Measurements from ENCODE around the gene PLXNA2. TPM values are rescaled to one million over a fixed set of nuclear protein-coding genes. Genes with fewer than 3 reads are reported as not detected.

PLXNA2 gene
- total RNA-seq, 1 experiment from 2014 or later: 2.8 TPM

DNA sequence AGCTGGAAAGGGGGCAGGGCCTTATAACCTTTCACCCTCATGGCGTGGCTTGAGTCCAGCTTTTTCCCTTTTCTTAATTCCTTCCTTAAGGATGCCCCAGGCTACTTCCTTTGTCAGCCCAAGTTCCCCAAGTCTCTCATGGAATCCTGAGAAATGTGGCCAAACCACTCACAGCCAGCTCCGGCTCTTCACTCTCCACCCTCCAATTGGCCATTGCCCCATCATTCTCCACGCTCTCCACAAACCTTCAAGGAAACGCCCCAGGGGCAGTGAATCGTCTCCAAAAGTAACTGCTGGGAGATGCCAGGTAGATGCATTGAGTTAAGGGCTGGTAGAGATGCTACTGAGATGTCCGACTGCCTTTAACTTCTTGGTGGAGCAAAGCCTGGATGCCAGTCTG, 219.8 kb downstream of the PLXNA2 start:
- DNase-seq (ENCODE audit: low read depth): peak; percentile 48

DNA sequence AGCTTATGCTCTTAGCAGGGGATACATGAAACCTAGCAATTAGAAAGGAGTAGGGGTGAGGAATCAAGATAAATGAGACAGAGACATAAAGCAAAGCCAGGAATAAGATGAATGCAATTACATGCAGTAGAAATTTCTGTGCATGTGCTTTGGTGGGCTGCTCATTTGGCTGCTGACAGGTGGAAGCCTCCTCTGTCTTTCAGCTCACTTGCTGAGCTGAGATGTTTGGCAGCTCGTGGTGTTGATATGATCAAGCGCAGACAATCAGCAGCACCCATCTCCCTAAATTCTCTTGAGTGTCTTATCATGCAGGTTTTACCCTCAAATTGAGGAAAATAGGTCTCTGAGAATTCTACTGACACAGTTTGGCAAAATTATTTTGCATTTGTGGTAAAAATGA, 224.9 kb downstream of the PLXNA2 start:
- no peak for DNase-seq (ENCODE audit: low read depth)

DNA sequence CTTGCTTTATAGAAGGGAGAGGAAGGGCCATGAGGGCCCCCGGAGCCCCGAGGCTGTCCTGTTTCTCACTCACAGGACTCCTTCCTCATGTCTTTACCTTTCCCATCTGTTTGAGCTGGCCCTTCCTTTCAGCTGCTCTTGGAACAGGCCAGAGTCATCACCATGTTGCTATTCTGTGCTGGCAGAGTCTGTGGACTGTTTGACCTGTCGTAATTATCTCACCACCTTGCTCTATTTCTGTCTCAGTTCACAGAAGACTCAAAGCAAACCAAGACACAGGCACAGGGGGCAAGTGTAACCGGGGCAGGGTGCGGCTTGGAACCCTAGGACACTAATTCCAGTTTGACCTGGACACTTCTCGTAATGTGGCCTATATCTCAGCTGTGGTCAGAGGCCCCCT, 228.9 kb downstream of the PLXNA2 start:
- no peak for DNase-seq (ENCODE audit: low read depth)

DNA sequence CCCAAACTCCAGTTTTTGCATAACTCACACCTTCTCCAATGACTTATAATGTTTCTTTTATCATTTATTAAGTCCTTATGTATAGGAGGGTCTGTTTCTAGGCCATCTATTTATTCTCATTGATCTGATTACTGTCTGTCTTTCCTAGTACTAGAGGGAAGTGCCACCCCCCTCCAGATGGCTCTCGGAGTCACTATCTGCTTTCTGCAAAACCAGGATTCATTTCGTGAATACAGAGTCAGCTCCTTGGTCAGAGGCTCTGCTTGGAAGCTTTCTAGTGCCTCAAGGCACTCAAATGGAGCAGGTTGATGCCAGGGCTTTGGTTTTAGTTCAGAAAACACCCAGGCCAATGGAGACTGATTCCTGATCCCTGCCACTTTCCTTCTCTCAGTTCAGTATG, 231.0 kb downstream of the PLXNA2 start:
- DNase-seq (ENCODE audit: low read depth): no peak

DNA sequence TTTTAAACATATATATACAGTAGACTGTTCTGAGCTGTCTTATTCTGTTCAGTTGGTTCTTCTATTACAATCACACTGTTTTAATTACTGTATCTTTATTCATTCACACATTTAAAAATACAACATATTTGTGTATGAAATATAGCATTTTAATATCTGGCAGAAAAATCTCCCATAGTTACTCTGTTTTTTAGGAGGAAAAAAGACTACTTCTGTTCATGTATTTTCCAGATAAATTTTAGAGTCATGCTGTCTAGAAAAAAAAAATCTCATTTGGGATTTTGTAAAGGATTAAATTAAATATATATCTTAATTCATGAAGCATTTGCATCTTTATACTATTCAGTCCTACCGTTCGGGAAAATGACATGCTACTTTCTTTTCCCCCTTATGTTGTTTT, 231.5 kb downstream of the PLXNA2 start:
- DNase-seq (ENCODE audit: low read depth): no peak

DNA sequence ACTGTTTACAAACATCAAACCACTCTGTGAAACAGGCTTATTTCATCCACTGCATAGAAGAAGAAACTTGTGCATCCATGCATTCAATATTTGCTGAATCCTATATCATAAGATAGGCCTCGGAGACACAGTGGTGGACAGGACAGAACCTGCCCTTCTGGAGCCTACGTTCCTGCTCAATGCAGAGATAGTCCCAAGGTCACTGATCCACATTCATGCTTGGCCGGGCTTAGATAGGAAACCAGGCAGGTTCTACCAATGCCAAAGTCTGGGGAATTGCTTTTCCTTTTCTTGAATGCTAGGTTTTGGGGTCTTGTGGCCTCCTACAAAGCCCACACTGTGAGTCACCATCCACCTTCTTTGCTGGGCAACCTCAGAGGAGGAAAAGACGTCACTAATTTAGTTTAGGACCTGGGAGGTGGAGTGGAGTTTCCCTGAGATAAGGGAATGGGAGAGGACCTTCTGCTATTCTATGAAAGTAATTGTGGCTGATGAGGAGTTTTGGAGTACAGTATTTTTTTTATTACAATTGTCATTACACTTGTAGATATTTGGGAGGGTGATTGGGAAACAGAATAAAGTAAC, 233.6 kb downstream of the PLXNA2 start:
- DNase-seq (ENCODE audit: low read depth): no peak

DNA sequence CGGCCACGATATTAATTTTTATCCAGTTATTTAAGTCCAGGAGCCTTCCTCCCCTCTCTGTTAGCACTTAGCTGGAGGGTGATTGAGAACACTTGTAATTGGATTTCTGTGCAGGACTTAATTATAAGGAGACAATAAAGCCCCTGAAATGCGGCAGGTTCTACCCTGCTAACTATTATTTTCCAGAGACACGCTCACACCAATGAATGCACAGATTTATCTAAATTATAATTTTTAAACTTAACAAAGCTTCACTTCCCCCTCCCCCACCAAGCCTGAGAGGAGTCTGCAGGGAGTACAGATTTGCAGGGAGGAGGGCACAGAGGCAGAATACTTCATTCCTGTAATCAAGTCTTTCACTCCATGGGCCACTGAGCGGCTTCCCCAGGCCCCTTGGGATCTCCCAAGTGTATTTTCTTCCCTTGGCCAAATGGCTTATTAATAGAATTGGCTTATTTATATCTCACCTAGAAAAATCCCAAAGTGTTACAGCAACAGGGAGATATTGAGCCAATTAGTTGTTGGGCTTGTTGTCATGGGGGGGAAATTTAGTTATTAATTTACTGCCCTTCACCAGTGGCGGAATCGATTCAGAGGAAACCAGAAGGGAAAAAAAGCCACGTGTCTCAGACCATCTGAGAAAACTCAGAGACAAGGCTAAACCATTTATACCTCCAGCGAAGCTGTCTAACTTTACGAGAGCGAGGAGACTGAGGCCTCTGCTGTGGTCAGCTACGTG, 234.3 kb downstream of the PLXNA2 start:
- DNase-seq (ENCODE audit: low read depth): no peak

DNA sequence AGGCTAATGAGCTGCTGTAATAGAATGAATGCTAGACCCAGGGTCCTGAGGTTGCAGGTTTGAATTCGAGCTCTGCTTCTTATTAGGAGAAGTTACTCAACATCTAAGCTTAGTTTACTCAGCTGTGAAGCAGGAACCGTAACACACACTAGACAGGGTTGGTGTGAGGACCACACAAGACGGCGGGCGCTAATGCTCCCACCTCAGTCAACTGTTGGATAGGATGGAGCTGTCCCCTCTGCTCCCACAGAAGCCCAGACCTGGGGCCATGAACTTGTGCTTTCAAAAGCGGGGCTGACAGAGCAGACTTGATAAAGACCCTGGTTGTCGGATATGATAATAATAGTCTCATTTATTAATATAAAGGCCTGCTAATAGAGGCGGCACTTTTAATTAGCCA, 234.9 kb downstream of the PLXNA2 start:
- DNase-seq (ENCODE audit: low read depth): no peak

DNA sequence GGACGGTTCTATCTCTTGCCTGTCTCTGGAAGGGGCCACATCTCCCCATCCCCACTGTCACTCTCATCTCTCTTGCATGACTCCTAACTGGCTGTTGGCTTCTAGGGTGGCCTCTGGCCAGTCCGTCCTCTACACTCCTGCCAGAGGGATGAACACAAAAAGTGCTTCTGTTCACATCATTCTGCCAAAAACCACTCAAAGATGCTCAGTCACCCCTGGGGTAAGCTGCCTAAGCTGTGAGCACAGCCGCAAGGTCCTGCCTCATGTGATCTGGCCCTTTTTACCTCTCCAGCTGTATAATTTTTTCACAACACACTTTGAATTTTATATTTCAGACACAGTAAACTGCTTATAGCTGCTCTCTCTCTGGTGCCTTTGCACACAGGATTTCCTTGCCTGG, 235.7 kb downstream of the PLXNA2 start:
- no peak for DNase-seq (ENCODE audit: low read depth)

DNA sequence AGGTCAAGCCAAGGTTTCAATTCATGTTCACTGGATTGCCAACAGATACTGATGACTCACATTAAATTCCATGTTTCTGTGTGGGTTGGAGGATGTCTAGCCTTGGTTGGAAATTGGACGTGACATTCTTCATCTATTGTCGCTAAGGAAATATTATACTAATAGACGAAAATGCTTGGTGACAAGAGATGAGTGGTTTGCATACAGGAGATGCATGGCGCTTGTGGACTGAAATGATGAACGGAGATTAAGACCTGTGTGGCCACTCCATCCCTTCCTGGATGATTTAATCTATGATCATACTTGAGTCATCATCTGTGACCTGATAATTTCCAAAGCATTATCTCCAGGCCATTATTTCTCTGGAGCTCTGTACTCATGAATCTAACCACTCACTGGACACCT, 236.2 kb downstream of the PLXNA2 start:
- DNase-seq (ENCODE audit: low read depth): peak; percentile 91

DNA sequence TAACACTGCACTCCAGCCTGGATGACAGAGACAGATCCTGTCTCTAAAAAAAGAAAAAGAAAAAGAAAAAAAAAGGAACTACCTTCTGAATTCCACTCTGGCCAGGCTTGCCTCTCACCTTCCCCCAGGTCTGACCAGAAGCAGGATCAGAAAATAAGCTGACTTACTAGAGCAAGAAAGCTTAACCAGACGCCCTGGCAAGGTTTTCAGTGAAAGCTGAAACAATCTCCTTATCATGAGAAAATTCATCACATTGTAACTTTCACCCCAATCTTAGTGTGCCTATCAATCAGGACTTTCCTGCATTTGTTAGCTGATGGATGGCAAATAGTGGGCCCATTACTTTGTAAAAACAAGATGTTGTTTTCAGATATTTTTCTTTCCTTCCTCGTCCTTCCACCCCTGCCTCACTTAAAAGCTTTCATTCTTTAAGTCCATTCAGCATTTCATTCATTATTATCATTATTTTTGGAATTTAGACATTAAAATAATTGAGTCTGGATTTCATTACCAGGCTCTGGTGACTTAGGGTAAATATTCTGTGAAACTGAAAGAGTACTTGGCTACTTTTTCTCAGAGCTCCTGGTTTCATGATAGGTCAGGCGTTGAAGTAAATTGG, 236.8 kb downstream of the PLXNA2 start:
- no peak for DNase-seq (ENCODE audit: low read depth)

DNA sequence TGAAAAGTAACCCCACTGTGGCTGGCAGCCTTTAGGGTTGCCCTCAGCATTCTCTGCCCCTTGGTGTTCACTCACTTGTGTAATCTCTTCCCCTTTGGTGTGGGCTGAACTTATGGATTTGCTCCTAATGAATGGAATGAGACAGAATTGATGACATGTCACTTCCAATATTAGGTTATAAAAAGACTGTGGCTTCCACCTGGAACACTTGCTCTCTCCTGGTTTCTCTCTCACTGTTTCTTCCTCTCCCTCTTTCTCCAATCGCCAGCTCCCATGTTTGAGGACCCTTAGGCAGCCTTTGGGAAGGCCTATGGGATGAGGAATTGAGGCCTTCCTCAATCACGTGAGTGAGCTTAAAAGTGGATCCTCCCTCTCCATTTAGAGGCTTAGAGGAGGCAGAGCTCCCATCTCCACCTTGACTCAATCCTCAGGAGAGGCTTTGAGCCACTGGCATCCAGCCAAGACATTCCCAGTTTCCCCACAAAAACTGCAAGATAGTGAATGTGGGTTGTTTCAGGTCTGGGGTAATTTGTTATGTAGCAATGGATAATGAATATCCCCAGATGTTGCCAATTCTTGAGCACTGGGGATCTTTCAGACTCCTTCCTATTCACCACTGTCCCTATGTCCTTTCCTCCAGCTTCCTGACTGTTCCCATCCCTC, 237.8 kb downstream of the PLXNA2 start:
- DNase-seq (ENCODE audit: low read depth): no peak

DNA sequence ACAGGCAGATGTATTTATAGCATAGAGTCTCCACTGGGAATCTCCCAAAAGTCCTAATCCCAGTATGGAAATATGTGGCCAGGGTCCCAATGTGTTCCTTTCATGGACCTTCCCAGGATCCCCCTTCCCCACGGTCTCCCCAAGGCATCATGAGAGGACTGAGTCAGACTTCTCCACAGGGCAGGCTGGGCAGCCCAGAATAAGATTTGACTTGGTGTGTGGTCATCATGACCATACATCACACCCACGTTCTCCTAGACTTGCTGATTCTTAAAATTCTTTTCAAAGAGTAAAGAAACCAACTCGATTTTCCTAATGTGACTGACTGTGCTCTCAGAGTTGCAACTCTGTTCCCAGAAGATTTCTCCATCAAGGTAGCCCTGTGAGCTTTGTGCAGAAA, 239.3 kb downstream of the PLXNA2 start:
- DNase-seq (ENCODE audit: low read depth): peak; percentile 29

DNA sequence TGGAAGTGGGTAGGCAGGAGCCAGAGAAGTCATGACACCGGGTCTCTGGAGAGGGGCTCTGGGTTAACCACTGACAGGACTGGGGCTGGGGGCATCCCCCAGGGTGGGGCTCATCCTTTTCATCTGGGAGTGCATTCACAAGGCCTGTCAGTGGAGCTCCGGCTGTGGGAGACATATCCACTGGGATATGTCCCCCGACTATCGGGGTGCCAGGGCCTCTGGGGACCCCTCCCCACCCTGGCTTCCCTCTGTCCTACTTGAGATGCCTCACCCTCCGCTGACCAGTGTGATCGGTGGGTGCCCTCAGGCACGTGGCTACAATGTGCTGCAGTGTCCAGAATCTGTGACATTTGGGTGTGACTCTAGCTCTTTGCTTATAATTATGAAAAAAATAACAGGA, 240.9 kb downstream of the PLXNA2 start:
- DNase-seq (ENCODE audit: low read depth): no peak

DNA sequence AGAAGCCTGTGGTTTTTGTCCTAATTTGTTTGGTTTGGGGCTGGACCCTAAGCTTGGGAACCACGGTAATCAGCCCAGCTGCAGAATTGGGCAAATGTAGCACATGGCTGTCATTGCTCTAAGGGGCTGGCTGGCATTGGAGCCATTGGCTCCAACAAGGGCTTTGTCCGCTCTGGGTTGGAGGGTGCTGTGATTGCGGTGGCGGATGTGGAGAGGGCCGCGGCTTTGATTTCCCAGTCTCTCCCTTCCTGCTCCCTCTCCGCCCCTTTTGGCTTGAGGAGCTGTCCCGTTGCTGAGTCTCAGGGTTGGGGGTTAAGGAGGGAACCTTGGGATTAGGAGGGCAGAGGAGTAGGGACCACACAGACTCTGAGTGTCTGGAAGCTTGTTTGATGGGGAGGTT, 241.5 kb downstream of the PLXNA2 start:
- DNase-seq (ENCODE audit: low read depth): no peak

DNA sequence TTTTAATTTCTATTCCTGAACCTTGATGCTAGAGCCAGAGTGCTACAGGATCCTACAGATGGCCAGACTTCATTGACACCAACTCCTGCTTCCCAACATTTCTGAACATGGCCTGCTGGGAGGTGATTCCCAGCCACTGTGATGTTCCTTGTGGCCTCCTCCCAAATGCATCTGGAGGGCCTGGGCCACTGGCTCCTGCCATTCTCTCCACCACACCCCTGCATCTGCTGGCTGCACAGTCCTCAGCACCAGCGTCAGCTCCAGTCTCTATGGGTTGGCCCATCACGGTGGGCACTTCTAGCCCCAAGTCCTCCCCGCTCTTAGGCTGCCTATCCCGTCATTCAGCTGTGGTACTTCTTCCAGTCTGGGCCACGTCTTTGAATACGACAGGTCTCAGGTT, 242.1 kb downstream of the PLXNA2 start:
- DNase-seq (ENCODE audit: low read depth): no peak

DNA sequence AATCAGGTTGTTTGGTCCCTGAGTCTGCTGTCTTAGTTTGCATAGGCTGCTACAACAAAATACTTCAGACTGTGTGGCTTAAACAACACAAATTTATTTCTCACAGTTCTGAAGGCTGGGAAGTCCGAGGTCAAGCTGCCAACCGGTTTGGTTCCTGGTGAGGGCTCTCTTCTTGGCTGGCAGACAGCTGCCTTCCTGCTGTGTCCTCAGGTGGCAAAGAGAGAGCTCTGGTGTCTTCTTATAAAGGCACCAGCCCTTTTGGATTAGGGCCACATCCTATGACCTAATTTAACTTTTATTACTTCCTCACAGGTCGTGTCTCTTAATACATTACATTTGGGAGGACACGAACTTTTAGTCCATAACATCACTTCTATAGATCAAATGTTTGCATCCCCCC, 243.7 kb downstream of the PLXNA2 start:
- no peak for DNase-seq (ENCODE audit: low read depth)

DNA sequence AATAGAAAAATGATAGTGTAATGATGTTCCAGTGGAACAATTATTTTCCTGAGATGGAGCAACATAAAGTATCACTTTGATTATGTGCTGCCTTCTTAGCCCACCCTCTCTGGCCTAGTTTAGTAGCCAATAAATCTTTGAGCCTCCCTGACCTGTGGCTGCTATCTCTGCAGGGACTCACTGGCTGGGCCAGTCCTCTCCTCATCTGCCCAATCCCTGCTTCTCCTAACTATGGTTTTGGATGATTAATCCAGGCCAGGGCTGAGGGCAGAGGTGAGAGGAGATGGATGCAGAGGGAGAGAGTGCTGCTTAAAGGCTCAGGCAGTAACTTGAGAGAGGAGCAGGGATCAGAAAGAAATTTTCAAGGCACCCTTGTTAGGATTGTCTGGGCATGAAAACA, 244.2 kb downstream of the PLXNA2 start:
- no peak for DNase-seq (ENCODE audit: low read depth)

DNA sequence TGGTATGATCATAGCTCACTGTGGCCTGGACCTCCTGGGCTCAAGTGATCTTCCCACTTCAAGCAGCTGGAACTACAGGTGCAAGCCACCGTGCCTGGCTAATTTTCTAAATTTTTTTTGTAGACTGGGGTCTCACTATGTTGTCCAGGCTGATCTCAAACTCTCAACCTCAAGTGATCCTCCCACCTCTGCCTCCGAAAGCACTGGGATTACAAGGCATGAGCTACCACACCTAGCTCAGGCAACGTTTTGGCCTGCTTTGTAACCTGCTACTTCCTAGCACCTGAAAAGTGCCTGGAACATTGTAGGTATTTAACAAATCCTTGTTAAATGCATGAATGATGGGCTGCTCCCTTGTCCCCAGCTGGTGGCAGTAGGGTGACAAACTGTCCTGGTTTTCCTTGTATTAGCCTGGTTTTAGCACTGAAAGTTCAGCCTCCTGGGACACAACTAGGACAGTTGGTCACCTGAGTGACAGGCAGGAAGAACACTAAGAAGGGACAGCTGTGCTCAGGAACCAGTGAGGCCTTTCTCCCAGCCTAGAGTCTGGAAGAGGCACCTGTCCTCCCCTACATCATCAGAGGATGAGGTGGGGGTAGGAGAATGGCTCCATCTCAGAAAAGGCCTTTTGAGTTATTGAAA, 244.8 kb downstream of the PLXNA2 start:
- no peak for DNase-seq (ENCODE audit: low read depth)

DNA sequence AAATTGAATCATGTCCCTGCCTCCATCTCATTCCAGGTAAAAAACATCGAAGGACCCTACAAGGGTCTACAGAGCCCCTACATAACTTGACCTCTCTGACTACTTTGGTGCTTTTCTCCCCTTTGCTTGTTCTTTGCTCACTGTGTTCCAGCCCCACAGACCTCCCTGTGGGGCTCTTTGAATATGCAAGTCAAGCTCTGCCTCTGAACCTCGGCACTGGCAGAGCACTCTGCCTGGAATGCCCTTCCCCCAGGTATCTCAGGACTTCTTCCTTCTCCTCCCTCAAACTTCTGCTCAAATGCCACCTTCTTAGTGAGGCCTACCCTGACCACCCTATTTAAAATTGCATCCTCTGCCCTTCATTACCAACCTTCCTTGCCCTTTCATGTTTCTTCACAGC, 245.5 kb downstream of the PLXNA2 start:
- DNase-seq (ENCODE audit: low read depth): no peak

DNA sequence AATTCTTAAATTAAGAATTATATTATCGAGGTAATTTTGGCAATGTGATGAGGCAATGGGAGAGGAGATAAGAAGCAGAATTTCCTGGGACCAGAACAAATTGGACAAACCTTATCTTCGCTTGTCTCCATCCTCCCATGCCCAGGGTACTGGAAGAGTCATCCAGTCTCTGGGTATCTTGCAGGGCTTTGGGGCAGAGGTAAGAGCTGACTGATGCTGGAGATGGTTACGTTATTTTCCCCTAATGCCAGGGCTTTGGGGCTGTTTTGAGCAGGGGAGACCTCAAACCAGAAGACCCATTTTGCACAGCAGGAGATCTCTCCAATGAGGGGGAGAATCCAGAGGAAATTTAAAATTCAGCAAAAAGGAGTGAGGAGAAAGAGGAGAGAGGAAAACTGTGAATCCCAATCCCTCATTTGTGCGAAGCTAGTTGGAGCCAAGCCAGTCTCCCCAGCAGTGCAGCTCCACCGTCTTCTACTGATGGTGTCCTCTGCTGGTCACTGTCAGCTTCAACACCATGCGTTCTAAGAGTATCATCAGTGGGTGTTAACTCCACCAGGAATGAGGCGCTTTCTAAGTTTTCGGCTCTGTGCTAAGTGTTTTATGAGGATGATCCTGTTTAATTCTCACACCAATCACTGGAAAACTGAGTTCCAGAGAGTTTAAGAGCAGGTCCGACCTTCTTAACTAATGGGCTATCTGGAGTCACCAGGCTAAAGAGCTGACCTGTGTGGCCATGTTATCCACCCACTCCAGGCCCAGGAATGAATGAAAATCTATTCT, 246.5 kb downstream of the PLXNA2 start:
- peak; percentile 69 for DNase-seq (ENCODE audit: low read depth)

DNA sequence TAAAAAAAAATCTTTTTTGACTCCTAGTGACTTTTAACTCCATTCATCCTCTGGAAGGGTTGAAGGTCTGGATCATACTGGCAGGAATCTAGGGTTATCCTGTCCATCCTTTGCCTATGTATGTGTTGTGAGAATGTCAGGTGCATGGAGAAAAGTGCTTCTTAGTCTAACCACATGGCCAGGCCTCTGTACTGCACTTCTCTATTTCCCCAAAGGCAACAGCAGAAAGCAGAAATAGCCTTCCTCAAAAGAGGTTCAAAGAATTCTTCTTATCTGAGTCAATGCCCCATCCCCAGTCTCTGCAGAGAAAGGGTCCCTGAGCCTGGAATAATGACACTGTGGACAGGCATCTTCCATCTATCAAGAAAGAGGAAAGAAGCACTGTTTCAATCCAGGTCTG, 247.5 kb downstream of the PLXNA2 start:
- no peak for DNase-seq (ENCODE audit: low read depth)
